Osteoblast (primary cell): ENCODE results near the gene MTCP1. TPM values are rescaled to one million over a fixed set of nuclear protein-coding genes. Genes with fewer than 3 reads are reported as not detected.

ENCODE experiments used
- DNase-seq: peaks from one replicate; pipeline ENCODE4 v3.0.0; 2011; ENCODE audit warnings: low spot score, mixed read lengths; ENCODE audit not compliant: insufficient read length; ENCODE audit errors: missing footprints
- H2AFZ ChIP-seq: 2 replicates; pipeline ENCODE4 v1.6.0; 2011; ENCODE audit warnings: mild to moderate bottlenecking, low read length
- H3K27ac ChIP-seq: 2 replicates; pipeline ENCODE4 v1.5.1; 2011; ENCODE audit warnings: mild to moderate bottlenecking, low read depth, low read length, moderate library complexity
- H3K27me3 ChIP-seq: 2 replicates; pipeline ENCODE4 v1.6.0; 2012; ENCODE audit warnings: mild to moderate bottlenecking, control low read depth, inconsistent platforms, low read length, moderate library complexity; ENCODE audit not compliant: insufficient read depth
- H3K36me3 ChIP-seq: 2 replicates; pipeline ENCODE4 v1.5.1; 2011; ENCODE audit warnings: mild to moderate bottlenecking, low read length, control low read depth, moderate library complexity; ENCODE audit not compliant: insufficient read depth
- H3K4me1 ChIP-seq: 2 replicates; pipeline ENCODE4 v1.5.1; 2011; ENCODE audit warnings: mild to moderate bottlenecking, low read length, control low read depth, moderate library complexity; ENCODE audit not compliant: insufficient read depth
- H3K4me2 ChIP-seq: 2 replicates; pipeline ENCODE4 v1.6.0; 2011; ENCODE audit warnings: mild to moderate bottlenecking, low read length; ENCODE audit not compliant: insufficient read depth
- H3K4me3 ChIP-seq: fragments of 200-600 bp; sonication (generic); 3 replicates; pipeline ENCODE4 v1.5.1; 2012; ENCODE audit warnings: mild to moderate bottlenecking, low read length, inconsistent platforms; ENCODE audit not compliant: insufficient read depth
- H3K79me2 ChIP-seq: 2 replicates; pipeline ENCODE4 v1.6.0; 2012; ENCODE audit warnings: mild to moderate bottlenecking, low read length, control low read depth, inconsistent platforms; ENCODE audit not compliant: insufficient read depth
- H3K9me3 ChIP-seq: 2 replicates; pipeline ENCODE4 v1.5.1; 2011; ENCODE audit warnings: low read depth, low read length, control low read depth
- H4K20me1 ChIP-seq: 2 replicates; pipeline ENCODE4 v1.6.0; 2012; ENCODE audit warnings: mild to moderate bottlenecking, low read length, control low read depth; ENCODE audit not compliant: insufficient read depth
- CTCF ChIP-seq: IDR thresholded peaks from 2 replicates; pipeline ENCODE4 v1.5.1; 2011; ENCODE audit warnings: mild to moderate bottlenecking, low read depth, low read length, moderate library complexity; ENCODE audit errors: extremely low read depth
- total RNA-seq: library from RNA; depleted of rRNA; stranded (reverse); fragments of >200 nt; gene quantifications from 2 replicates; pipeline ENCODE4 v1.2.3, GENCODE V29; 2012

Gene MTCP1
- total RNA-seq, 1 donor = 3.3 TPM

GRCh38 chrX:155053656-155054055, 17.3 kb downstream of the MTCP1 start:
- H2AFZ ChIP-seq = no peak overlapping the region
- no peaks in the 10 kb centered on the region for H3K36me3 ChIP-seq
- no peaks in the 10 kb centered on the region for H3K9me3 ChIP-seq
- no peak overlapping the region for H3K4me2 ChIP-seq
- H3K27ac ChIP-seq = no peak overlapping the region
- H3K27me3 ChIP-seq = no peaks in the 10 kb centered on the region
- no peak overlapping the region for H3K4me3 ChIP-seq
- DNase-seq = no peak
- H4K20me1 ChIP-seq = no peaks in the 10 kb centered on the region
- no peak for TF ChIP-seq CTCF
- H3K4me1 ChIP-seq = peaks cover 4% of the 10 kb centered on the region
- no peaks in the 10 kb centered on the region for H3K79me2 ChIP-seq

- no peak for DNase-seq
- no peak for TF ChIP-seq CTCF
Measured at GRCh38 chrX:155052738-155053498, 18.0 kb downstream of the MTCP1 start.

GRCh38 chrX:155048977-155049619, 21.8 kb downstream of the MTCP1 start:
- H3K4me2 ChIP-seq = peak overlapping the region; percentile 11
- no peak overlapping the region for H3K27ac ChIP-seq
- H3K27me3 ChIP-seq = no peaks in the 10 kb centered on the region
- H3K4me3 ChIP-seq = no peak overlapping the region
- no peaks in the 10 kb centered on the region for H3K4me1 ChIP-seq
- no peaks in the 10 kb centered on the region for H3K79me2 ChIP-seq
- peak; percentile 57 for DNase-seq
- no peaks in the 10 kb centered on the region for H4K20me1 ChIP-seq
- H3K9me3 ChIP-seq = no peaks in the 10 kb centered on the region
- no peak overlapping the region for H2AFZ ChIP-seq
- peak; percentile 63 for TF ChIP-seq CTCF
- no peaks in the 10 kb centered on the region for H3K36me3 ChIP-seq

More at GRCh38 chrX:155052738-155053498, 18.0 kb downstream of the MTCP1 start:
- no peak overlapping the region for H3K4me3 ChIP-seq
- no peak overlapping the region for H2AFZ ChIP-seq
- no peak overlapping the region for H3K27ac ChIP-seq
- H3K4me1 ChIP-seq = peaks cover 4% of the 10 kb centered on the region
- no peak overlapping the region for H3K4me2 ChIP-seq
- H3K36me3 ChIP-seq = no peaks in the 10 kb centered on the region
- H4K20me1 ChIP-seq = no peaks in the 10 kb centered on the region
- H3K79me2 ChIP-seq = no peaks in the 10 kb centered on the region
- H3K27me3 ChIP-seq = no peaks in the 10 kb centered on the region
- H3K9me3 ChIP-seq = no peaks in the 10 kb centered on the region

GRCh38 chrX:155046811-155047528, 24.0 kb downstream of the MTCP1 start:
- H3K4me2 ChIP-seq = no peak overlapping the region
- no peak overlapping the region for H2AFZ ChIP-seq
- no peaks in the 10 kb centered on the region for H3K79me2 ChIP-seq
- no peaks in the 10 kb centered on the region for H3K9me3 ChIP-seq
- no peaks in the 10 kb centered on the region for H3K27me3 ChIP-seq
- no peak overlapping the region for H3K27ac ChIP-seq
- no peaks in the 10 kb centered on the region for H4K20me1 ChIP-seq
- no peak overlapping the region for H3K4me3 ChIP-seq
- TF ChIP-seq CTCF = no peak
- H3K36me3 ChIP-seq = no peaks in the 10 kb centered on the region
- no peaks in the 10 kb centered on the region for H3K4me1 ChIP-seq
- DNase-seq = no peak
